ENCODE data around the gene IQCF6.

IQCF6 gene

DNA sequence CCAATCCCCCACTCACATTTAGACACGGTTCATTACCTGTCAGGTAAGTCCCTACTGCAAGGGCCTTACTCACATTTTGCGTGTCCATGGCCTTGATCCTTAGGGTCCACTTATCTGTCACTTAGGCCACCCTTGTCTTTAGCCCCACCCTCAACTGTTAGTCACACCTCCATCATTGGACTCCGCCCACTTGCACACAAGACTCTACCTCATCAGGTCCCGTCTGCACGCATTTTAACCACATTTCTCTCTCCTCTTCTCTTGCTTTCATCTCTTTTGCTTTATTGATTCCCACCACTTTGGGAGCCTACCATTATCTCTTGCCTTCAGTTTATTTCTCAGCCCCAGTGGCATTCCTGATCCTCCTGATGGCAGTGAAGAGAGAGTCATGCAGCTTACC is at the start of gene IQCF6:
IQCF6 (minus strand) TSS at position 101 of the 400 bp plus-strand sequence; CDS start at position 88, 13 bp downstream.
- Histone ChIP-seq H3K4me1 (ENCODE audit: control insufficient read depth, insufficient read depth, low read length) (no peaks in the 10 kb centered on the region), H3K9ac (ENCODE audit: low read length in 2 of 2) (no peak within 1 kb of the TSS), H3K36me3 (ENCODE audit: control insufficient read depth in 2 of 2, insufficient read depth in 2 of 2, low read length in 2 of 2) (no peaks in the 10 kb centered on the region), H3K9me3 (ENCODE audit: control insufficient read depth in 2 of 2, low read length in 2 of 2) (no peaks in the 10 kb centered on the region), H3K27ac (ENCODE audit: low read length) (no peak within 1 kb of the TSS), H3K4me3 (ENCODE audit: low read length in 2 of 2) (no peak within 1 kb of the TSS), H3K27me3 (ENCODE audit: control insufficient read depth in 1 of 2, insufficient read depth in 2 of 2, low read length in 2 of 2) (peaks cover 4 to 5% of the 10 kb centered on the region in 2 donors)

GRCh38 chr3:51828297-51828696 is 49.3 kb upstream of the IQCF6 start:
- no peaks in the 10 kb centered on the region for H3K9me3 ChIP-seq (ENCODE audit: control insufficient read depth in 2 of 2, low read length in 2 of 2)
- no peak overlapping the region for H3K27ac ChIP-seq (ENCODE audit: low read length)
- no peak overlapping the region for H3K4me3 ChIP-seq (ENCODE audit: low read length in 2 of 2)
- H3K27me3 ChIP-seq (ENCODE audit: control insufficient read depth in 1 of 2, insufficient read depth in 2 of 2, low read length in 2 of 2), result no peaks in the 10 kb centered on the region
- no peak overlapping the region for H3K9ac ChIP-seq (ENCODE audit: low read length in 2 of 2)
- H3K36me3 ChIP-seq (ENCODE audit: control insufficient read depth in 2 of 2, insufficient read depth in 2 of 2, low read length in 2 of 2), result no peaks in the 10 kb centered on the region
- no peaks in the 10 kb centered on the region for H3K4me1 ChIP-seq (ENCODE audit: control insufficient read depth, insufficient read depth, low read length)

DNA sequence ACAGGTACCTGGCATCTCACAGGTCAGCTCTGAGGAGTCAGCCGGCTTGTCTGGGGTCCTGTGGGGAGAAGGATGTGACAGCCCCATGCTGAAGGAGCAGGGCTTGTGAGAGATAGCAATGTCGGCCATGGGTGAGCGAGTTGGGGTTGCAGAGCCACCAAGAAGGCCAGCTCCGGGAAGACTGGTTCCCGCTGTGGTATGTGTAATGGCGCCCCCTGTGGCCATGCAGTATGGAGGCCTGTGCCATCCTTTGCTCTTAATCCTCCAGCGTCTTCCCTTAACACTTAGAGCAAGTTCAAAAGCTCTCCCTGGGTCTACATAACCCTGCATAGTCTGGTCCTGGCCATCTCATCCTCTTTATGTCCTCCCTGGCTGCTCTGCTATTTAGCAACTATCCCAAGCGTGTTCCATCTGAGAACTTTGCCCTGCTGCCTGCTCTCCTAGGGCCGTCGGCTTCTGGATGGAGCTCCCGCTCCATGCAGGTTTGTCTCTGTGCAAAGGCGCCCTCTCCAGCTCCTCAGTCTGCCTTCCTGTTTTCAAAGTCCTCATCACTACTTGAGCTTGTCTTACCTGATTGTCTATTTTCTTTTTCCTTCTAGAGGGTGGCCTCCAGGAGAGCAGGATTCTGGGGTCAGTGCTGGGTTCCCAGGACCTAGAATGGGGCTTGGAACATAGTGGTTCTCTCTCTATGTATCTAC is 40.8 kb upstream of the IQCF6 start:
- no peak overlapping the region for H3K4me3 ChIP-seq (ENCODE audit: low read length in 2 of 2)
- H3K27me3 ChIP-seq (ENCODE audit: control insufficient read depth in 1 of 2, insufficient read depth in 2 of 2, low read length in 2 of 2), result peaks cover 0 to 12% of the 10 kb centered on the region in 2 donors
- H3K9me3 ChIP-seq (ENCODE audit: control insufficient read depth in 2 of 2, low read length in 2 of 2), result no peaks in the 10 kb centered on the region
- H3K9ac ChIP-seq (ENCODE audit: low read length in 2 of 2), result no peak overlapping the region
- no peaks in the 10 kb centered on the region for H3K4me1 ChIP-seq (ENCODE audit: control insufficient read depth, insufficient read depth, low read length)
- H3K27ac ChIP-seq (ENCODE audit: low read length), result no peak overlapping the region
- H3K36me3 ChIP-seq (ENCODE audit: control insufficient read depth in 2 of 2, insufficient read depth in 2 of 2, low read length in 2 of 2), result no peaks in the 10 kb centered on the region

GRCh38 chr3:51819151-51819550 is 40.1 kb upstream of the IQCF6 start:
- no peak overlapping the region for H3K9ac ChIP-seq (ENCODE audit: low read length in 2 of 2)
- no peak overlapping the region for H3K4me3 ChIP-seq (ENCODE audit: low read length in 2 of 2)
- H3K27me3 ChIP-seq (ENCODE audit: control insufficient read depth in 1 of 2, insufficient read depth in 2 of 2, low read length in 2 of 2), result peaks cover 0 to 12% of the 10 kb centered on the region in 2 donors
- H3K27ac ChIP-seq (ENCODE audit: low read length), result no peak overlapping the region
- no peaks in the 10 kb centered on the region for H3K36me3 ChIP-seq (ENCODE audit: control insufficient read depth in 2 of 2, insufficient read depth in 2 of 2, low read length in 2 of 2)
- no peaks in the 10 kb centered on the region for H3K4me1 ChIP-seq (ENCODE audit: control insufficient read depth, insufficient read depth, low read length)
- no peaks in the 10 kb centered on the region for H3K9me3 ChIP-seq (ENCODE audit: control insufficient read depth in 2 of 2, low read length in 2 of 2)

- H3K4me1 ChIP-seq (ENCODE audit: control insufficient read depth, insufficient read depth, low read length), result peaks cover 4% of the 10 kb centered on the region
- no peak overlapping the region for H3K9ac ChIP-seq (ENCODE audit: low read length in 2 of 2)
- no peaks in the 10 kb centered on the region for H3K9me3 ChIP-seq (ENCODE audit: control insufficient read depth in 2 of 2, low read length in 2 of 2)
- H3K36me3 ChIP-seq (ENCODE audit: control insufficient read depth in 2 of 2, insufficient read depth in 2 of 2, low read length in 2 of 2), result no peaks in the 10 kb centered on the region
- H3K27me3 ChIP-seq (ENCODE audit: control insufficient read depth in 1 of 2, insufficient read depth in 2 of 2, low read length in 2 of 2), result peaks cover 0 to 12% of the 10 kb centered on the region in 2 donors
- H3K4me3 ChIP-seq (ENCODE audit: low read length in 2 of 2), result no peak overlapping the region
- no peak overlapping the region for H3K27ac ChIP-seq (ENCODE audit: low read length)
Observed at GRCh38 chr3:51817375-51817774, 38.3 kb upstream of the IQCF6 start.

DNA sequence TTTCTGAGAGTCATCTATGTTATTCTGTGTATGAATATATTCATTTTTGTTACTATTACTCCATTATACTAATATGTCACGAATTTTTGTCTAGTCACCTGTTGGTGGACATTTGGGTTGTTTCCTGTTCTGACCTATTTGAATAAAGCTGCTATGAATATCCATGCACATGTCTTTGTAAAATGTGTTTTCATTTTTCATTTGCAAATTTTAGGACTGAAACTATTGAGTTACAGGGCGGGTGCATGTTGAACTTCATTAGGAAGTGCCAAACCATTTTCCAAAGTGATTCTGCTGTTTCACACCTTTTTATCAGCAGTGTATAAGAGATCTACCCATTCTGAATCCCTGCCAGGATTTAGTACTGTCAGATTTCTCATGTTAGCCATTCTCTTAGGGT is 37.7 kb upstream of the IQCF6 start:
- Histone ChIP-seq H3K4me3 (ENCODE audit: low read length in 2 of 2) (no peak overlapping the region), H3K4me1 (ENCODE audit: control insufficient read depth, insufficient read depth, low read length) (peaks cover 4% of the 10 kb centered on the region), H3K9me3 (ENCODE audit: control insufficient read depth in 2 of 2, low read length in 2 of 2) (no peaks in the 10 kb centered on the region), H3K27ac (ENCODE audit: low read length) (no peak overlapping the region), H3K36me3 (ENCODE audit: control insufficient read depth in 2 of 2, insufficient read depth in 2 of 2, low read length in 2 of 2) (no peaks in the 10 kb centered on the region), H3K9ac (ENCODE audit: low read length in 2 of 2) (no peak overlapping the region), H3K27me3 (ENCODE audit: control insufficient read depth in 1 of 2, insufficient read depth in 2 of 2, low read length in 2 of 2) (peaks cover 0 to 12% of the 10 kb centered on the region in 2 donors)

DNA sequence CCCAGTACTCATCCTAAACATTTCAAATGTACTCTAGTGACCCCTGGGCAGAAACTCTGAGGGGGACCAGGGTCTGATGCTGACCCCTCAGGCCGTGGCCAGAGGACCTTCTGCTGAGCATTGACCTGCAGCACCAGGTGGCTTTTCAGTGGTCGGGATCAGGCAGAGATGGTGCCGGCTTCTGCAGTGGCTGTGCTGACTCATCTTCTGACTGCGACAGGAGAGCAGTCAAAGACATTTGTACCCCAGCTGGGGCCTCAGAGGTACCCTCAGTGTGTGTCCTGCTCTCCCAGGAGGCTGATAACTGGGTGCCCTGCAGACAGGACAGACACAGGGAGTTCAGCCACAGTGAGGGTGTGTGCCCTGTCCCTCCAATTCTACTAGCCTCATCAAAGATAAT is 36.6 kb upstream of the IQCF6 start:
- H3K27ac ChIP-seq (ENCODE audit: low read length), result no peak overlapping the region
- H3K4me3 ChIP-seq (ENCODE audit: low read length in 2 of 2), result no peak overlapping the region
- H3K4me1 ChIP-seq (ENCODE audit: control insufficient read depth, insufficient read depth, low read length), result peaks cover 4% of the 10 kb centered on the region
- no peak overlapping the region for H3K9ac ChIP-seq (ENCODE audit: low read length in 2 of 2)
- H3K9me3 ChIP-seq (ENCODE audit: control insufficient read depth in 2 of 2, low read length in 2 of 2), result no peaks in the 10 kb centered on the region
- H3K36me3 ChIP-seq (ENCODE audit: control insufficient read depth in 2 of 2, insufficient read depth in 2 of 2, low read length in 2 of 2), result no peaks in the 10 kb centered on the region
- H3K27me3 ChIP-seq (ENCODE audit: control insufficient read depth in 1 of 2, insufficient read depth in 2 of 2, low read length in 2 of 2), result peaks cover 0 to 11% of the 10 kb centered on the region in 2 donors

DNA sequence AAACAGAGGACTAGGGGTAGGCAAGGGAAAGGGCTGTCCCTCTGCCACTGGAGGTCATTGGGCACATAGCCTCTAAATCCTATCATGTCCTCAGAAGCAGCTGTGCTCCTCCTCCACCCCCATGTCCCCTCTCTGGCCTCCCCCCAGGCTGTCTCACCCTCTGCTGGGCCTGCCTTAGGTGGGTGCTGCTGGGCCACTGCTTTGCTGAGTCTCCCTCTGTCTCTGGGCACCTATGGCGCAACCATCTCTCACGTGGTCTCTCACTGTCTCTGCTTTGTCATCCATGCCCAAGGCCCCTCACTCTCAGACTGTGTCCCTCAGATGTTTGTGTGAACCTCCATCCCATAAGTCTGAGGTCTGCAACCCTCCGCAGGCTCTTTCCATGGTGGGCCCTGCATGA is 35.0 kb upstream of the IQCF6 start:
- Histone ChIP-seq H3K4me3 (ENCODE audit: low read length in 2 of 2) (no peak overlapping the region), H3K27me3 (ENCODE audit: control insufficient read depth in 1 of 2, insufficient read depth in 2 of 2, low read length in 2 of 2) (peaks cover 0 to 3% of the 10 kb centered on the region in 2 donors), H3K27ac (ENCODE audit: low read length) (no peak overlapping the region), H3K9me3 (ENCODE audit: control insufficient read depth in 2 of 2, low read length in 2 of 2) (no peaks in the 10 kb centered on the region), H3K36me3 (ENCODE audit: control insufficient read depth in 2 of 2, insufficient read depth in 2 of 2, low read length in 2 of 2) (no peaks in the 10 kb centered on the region), H3K9ac (ENCODE audit: low read length in 2 of 2) (no peak overlapping the region), H3K4me1 (ENCODE audit: control insufficient read depth, insufficient read depth, low read length) (peaks cover 4% of the 10 kb centered on the region)

GRCh38 chr3:51813539-51813938 is 34.5 kb upstream of the IQCF6 start:
- no peaks in the 10 kb centered on the region for H3K9me3 ChIP-seq (ENCODE audit: control insufficient read depth in 2 of 2, low read length in 2 of 2)
- peaks cover 4% of the 10 kb centered on the region for H3K4me1 ChIP-seq (ENCODE audit: control insufficient read depth, insufficient read depth, low read length)
- no peak overlapping the region for H3K4me3 ChIP-seq (ENCODE audit: low read length in 2 of 2)
- no peak overlapping the region for H3K9ac ChIP-seq (ENCODE audit: low read length in 2 of 2)
- H3K27ac ChIP-seq (ENCODE audit: low read length), result no peak overlapping the region
- H3K27me3 ChIP-seq (ENCODE audit: control insufficient read depth in 1 of 2, insufficient read depth in 2 of 2, low read length in 2 of 2), result peaks cover 0 to 3% of the 10 kb centered on the region in 2 donors
- H3K36me3 ChIP-seq (ENCODE audit: control insufficient read depth in 2 of 2, insufficient read depth in 2 of 2, low read length in 2 of 2), result no peaks in the 10 kb centered on the region

DNA sequence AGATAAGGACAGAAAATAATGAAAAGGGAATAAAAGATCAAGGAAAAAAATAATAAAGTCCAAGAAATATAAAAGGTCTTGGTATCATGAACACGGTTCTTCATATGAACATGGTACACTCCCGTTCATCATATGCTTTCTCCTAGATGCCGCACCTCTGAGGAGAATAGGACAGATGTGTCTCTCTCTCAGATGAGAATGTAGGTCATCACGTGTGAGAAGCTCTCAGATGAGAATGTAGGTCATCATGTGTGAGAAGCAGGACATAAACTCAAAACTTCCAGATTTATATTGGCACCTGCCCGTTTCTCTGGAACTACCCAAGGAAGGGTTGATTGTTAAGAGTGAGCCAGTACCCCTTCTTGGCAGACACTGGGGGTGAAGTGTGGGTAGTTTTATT is 29.9 kb upstream of the IQCF6 start:
- no peak overlapping the region for H3K27ac ChIP-seq (ENCODE audit: low read length)
- no peaks in the 10 kb centered on the region for H3K9me3 ChIP-seq (ENCODE audit: control insufficient read depth in 2 of 2, low read length in 2 of 2)
- H3K4me3 ChIP-seq (ENCODE audit: low read length in 2 of 2), result no peak overlapping the region
- peaks cover 4% of the 10 kb centered on the region for H3K4me1 ChIP-seq (ENCODE audit: control insufficient read depth, insufficient read depth, low read length)
- H3K9ac ChIP-seq (ENCODE audit: low read length in 2 of 2), result no peak overlapping the region
- H3K36me3 ChIP-seq (ENCODE audit: control insufficient read depth in 2 of 2, insufficient read depth in 2 of 2, low read length in 2 of 2), result no peaks in the 10 kb centered on the region
- no peaks in the 10 kb centered on the region for H3K27me3 ChIP-seq (ENCODE audit: control insufficient read depth in 1 of 2, insufficient read depth in 2 of 2, low read length in 2 of 2)

- H3K4me3 ChIP-seq (ENCODE audit: low read length in 2 of 2), result no peak overlapping the region
- H3K9me3 ChIP-seq (ENCODE audit: control insufficient read depth in 2 of 2, low read length in 2 of 2), result no peaks in the 10 kb centered on the region
- H3K4me1 ChIP-seq (ENCODE audit: control insufficient read depth, insufficient read depth, low read length), result no peaks in the 10 kb centered on the region
Observed at GRCh38 chr3:51802106-51802703, 23.2 kb upstream of the IQCF6 start.

More at GRCh38 chr3:51802106-51802703, 23.2 kb upstream of the IQCF6 start:
- Histone ChIP-seq H3K27me3 (ENCODE audit: control insufficient read depth in 1 of 2, insufficient read depth in 2 of 2, low read length in 2 of 2) (peaks cover 0 to 10% of the 10 kb centered on the region in 2 donors), H3K9ac (ENCODE audit: low read length in 2 of 2) (no peak overlapping the region), H3K36me3 (ENCODE audit: control insufficient read depth in 2 of 2, insufficient read depth in 2 of 2, low read length in 2 of 2) (no peaks in the 10 kb centered on the region), H3K27ac (ENCODE audit: low read length) (no peak overlapping the region)
